Smooth muscle cell (in vitro differentiated cells): ENCODE measurements around the gene ITCH. TPM values are rescaled to one million over a fixed set of nuclear protein-coding genes. Genes with fewer than 3 reads are reported as not detected.
"Not testable (repeated sequence)": the region's sequence is repeated elsewhere in the genome, so short reads cannot be mapped to it uniquely, and the experiment has no call there.

Source experiments
- DNase-seq: peaks from one replicate; lab custom pipeline; 2025; ENCODE audit not compliant: unreplicated experiment; lab: John Stamatoyannopoulos, UW
- H2AFZ ChIP-seq: fragments of 200-600 bp; sonication (generic); 2 replicates; pipeline ENCODE4 v1.6.0; 2016; ENCODE audit warnings: antibody characterized with exemption, low read depth, mild to moderate bottlenecking
- H3F3A ChIP-seq: fragments of 200-600 bp; sonication (generic); 2 replicates; pipeline ENCODE4 v1.6.0; 2017; ENCODE audit warnings: antibody characterized with exemption, low read depth
- H3K27ac ChIP-seq: fragments of 200-600 bp; sonication (generic); 2 replicates; pipeline ENCODE4 v1.5.1; 2016; ENCODE audit warnings: low read depth, mild to moderate bottlenecking
- H3K27me3 ChIP-seq: fragments of 200-600 bp; sonication (generic); 2 replicates; pipeline ENCODE4 v1.6.1; 2016; ENCODE audit warnings: low read depth, mild to moderate bottlenecking
- H3K36me3 ChIP-seq: fragments of 200-600 bp; sonication (generic); 2 replicates; pipeline ENCODE4 v1.5.1; 2016; ENCODE audit warnings: low read depth
- H3K4me1 ChIP-seq: fragments of 200-600 bp; sonication (generic); 2 replicates; pipeline ENCODE4 v1.5.1; 2016; ENCODE audit warnings: low read depth
- H3K4me2 ChIP-seq: fragments of 200-600 bp; sonication (generic); 2 replicates; pipeline ENCODE4 v1.6.0; 2016; ENCODE audit warnings: mild to moderate bottlenecking
- H3K4me3 ChIP-seq: fragments of 200-600 bp; sonication (generic); 2 replicates; pipeline ENCODE4 v1.5.1; 2016; ENCODE audit warnings: mild to moderate bottlenecking
- H3K79me2 ChIP-seq: fragments of 200-600 bp; sonication (generic); 2 replicates; pipeline ENCODE4 v1.6.0; 2016; ENCODE audit warnings: low read depth, mild to moderate bottlenecking
- H3K9ac ChIP-seq: fragments of 200-600 bp; sonication (generic); 2 replicates; pipeline ENCODE4 v1.6.0; 2016; ENCODE audit warnings: low read depth
- H3K9me3 ChIP-seq: fragments of 200-600 bp; sonication (generic); replicated peaks from 2 replicates; pipeline ENCODE4 v1.5.1; 2016; ENCODE audit warnings: low read depth
- H4K20me1 ChIP-seq: fragments of 200-600 bp; sonication (generic); 2 replicates; pipeline ENCODE4 v1.6.0; 2016; ENCODE audit warnings: low read depth
- WGBS: methylation state at CpG from one replicate; pipeline ENCODE4 v1.1.7; 2016; ENCODE audit warnings: low lambda C conversion rate; 5-methylcytosine and 5-hydroxymethylcytosine counted together
- polyA plus RNA-seq: library from polyadenylated mRNA; unstranded; fragments of >200 nt; fragmentation: Nextera tagmentation; extraction: Ambion mirVana; gene quantifications from 2 replicates; pipeline ENCODE4 v1.2.1, GENCODE V29; 2016
- total RNA-seq: library from RNA; depleted of rRNA; stranded (reverse); fragments of >200 nt; gene quantifications from 2 replicates; pipeline ENCODE4 v1.2.3, GENCODE V29; 2014
- TF ChIP-seq, protein P1 (sequence below): fragments of 200-600 bp; sonication (generic); IDR thresholded peaks from 2 replicates; pipeline ENCODE4 v1.5.1; 2017; ENCODE audit warnings: borderline replicate concordance, mild to moderate bottlenecking, antibody characterized with exemption; ENCODE audit not compliant: insufficient read depth, poor library complexity, severe bottlenecking

ITCH gene
- total and polyA plus RNA-seq, 2 experiments from 2014 or later = 21.9 to 96.7 TPM

DNA sequence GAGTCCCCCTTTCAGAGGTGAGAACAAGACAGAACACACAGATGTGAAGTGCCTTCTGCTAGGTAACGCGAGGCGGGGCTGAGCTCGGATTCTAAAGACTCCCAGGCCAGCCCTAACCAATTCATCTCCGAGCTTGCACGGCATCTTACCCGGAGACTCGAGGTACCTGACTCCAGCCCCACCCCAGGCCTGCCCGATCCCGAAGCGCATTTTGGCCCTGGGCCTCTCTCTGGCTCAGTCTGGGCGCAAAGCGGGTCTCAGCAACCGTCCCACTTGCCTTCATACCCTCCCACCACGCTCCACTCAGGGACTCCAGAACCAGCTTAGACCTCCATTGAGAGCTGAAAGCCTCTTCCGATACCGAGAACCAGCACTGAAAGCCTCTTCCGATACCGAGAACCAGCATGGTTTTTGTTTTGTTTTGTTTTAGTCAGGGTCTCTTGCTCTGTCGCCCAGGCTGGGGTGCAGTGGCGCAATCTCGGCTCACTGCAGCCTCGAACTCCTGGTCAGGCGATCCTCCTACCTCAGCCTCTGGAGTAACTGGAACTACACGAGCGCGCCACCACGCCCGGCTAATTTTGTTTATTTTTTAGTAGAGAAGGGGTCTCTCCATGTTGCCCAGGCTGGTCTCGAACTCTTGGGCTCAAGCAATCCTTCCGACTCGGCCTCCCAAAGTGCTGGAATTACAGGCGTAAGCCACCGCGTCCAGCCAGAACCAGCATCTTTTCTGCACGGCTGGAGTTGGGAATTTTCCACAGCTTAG, 152.6 kb downstream of the ITCH start:
- H3K79me2 ChIP-seq = peaks cover 41% of the 10 kb centered on the region
- peaks cover 18% of the 10 kb centered on the region for H3F3A ChIP-seq
- H3K27me3 ChIP-seq = no peaks in the 10 kb centered on the region
- peak overlapping the region; percentile 85 for H3K27ac ChIP-seq
- TF ChIP-seq, protein P1, sequence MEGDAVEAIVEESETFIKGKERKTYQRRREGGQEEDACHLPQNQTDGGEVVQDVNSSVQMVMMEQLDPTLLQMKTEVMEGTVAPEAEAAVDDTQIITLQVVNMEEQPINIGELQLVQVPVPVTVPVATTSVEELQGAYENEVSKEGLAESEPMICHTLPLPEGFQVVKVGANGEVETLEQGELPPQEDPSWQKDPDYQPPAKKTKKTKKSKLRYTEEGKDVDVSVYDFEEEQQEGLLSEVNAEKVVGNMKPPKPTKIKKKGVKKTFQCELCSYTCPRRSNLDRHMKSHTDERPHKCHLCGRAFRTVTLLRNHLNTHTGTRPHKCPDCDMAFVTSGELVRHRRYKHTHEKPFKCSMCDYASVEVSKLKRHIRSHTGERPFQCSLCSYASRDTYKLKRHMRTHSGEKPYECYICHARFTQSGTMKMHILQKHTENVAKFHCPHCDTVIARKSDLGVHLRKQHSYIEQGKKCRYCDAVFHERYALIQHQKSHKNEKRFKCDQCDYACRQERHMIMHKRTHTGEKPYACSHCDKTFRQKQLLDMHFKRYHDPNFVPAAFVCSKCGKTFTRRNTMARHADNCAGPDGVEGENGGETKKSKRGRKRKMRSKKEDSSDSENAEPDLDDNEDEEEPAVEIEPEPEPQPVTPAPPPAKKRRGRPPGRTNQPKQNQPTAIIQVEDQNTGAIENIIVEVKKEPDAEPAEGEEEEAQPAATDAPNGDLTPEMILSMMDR = no peak
- no peaks in the 10 kb centered on the region for H3K36me3 ChIP-seq
- H3K4me2 ChIP-seq = peak overlapping the region; percentile 94
- peaks cover 31% of the 10 kb centered on the region for H4K20me1 ChIP-seq
- peak overlapping the region; percentile 85 for H3K9ac ChIP-seq
- no peaks in the 10 kb centered on the region for H3K9me3 ChIP-seq
- WGBS = 7% methylated on average over 35 of the region's 36 CpGs
- DNase-seq = no peak
- no peak overlapping the region for H2AFZ ChIP-seq
- peak overlapping the region; percentile 62 for H3K4me3 ChIP-seq
- H3K4me1 ChIP-seq = peaks cover 15% of the 10 kb centered on the region

DNA sequence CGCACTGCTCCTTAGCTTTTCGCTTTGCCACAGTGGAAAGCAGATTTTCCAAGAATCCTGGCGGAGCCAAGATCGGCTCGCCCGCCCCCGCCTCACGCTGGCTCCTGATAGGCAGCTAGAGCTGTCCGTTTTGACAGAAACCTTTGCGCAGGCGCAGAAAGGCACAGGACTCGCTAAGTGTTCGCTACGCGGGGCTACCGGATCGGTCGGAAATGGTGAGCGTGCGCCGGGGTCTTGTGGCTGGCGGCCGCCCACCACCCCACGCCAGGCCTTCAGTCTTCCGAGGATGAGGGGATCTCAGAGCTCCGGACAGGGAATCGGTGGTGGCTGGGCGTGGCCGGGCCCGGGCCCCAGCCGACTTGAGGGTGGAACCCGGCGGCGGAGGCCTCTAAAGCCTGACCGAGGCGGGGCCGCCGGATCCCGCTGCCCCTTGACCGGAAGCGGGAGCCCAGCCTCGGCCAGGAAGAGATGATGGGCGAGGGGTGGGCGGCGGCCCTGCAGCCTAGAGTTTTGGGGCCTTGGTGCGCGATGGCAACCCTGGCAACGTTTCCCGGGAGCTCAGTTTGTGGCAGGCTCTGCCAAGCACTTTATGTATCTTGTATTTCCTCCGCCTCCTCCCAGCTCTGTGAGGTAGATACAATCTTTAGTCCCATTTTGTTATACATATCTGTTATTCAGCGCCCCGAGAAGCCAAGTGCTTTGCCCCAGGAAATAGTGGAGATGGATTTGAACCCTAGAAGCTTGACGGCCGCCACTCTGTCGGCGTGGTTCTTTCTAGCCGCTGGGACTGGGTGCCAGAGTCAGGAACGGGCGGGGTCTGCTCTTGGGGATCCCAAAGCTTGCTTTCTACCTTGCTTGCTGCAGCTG, 153.4 kb downstream of the ITCH start, which contains the start of gene DYNLRB1:
DYNLRB1 (plus strand) TSS at position 176 of the 867 bp plus-strand sequence; CDS start at position 213, 37 bp downstream.
- peaks cover 15% of the 10 kb centered on the region for H3K4me1 ChIP-seq
- H3F3A ChIP-seq = peaks cover 15% of the 10 kb centered on the region
- WGBS = under 1% methylated on average over 59 of the region's 59 CpGs
- H2AFZ ChIP-seq = no peak within 1 kb of the TSS
- H3K27ac ChIP-seq = peak within 1 kb of the TSS; percentile 85
- TF ChIP-seq, protein P1 = no peak
- H4K20me1 ChIP-seq = peaks cover 39% of the 10 kb centered on the region
- peak within 1 kb of the TSS; percentile 94 for H3K4me2 ChIP-seq
- peak within 1 kb of the TSS; percentile 62 for H3K4me3 ChIP-seq
- no peaks in the 10 kb centered on the region for H3K36me3 ChIP-seq
- peak; percentile 95 for DNase-seq
- no peaks in the 10 kb centered on the region for H3K27me3 ChIP-seq
- H3K9ac ChIP-seq = peak within 1 kb of the TSS; percentile 85
- no peaks in the 10 kb centered on the region for H3K9me3 ChIP-seq
- H3K79me2 ChIP-seq = peaks cover 49% of the 10 kb centered on the region

DNA sequence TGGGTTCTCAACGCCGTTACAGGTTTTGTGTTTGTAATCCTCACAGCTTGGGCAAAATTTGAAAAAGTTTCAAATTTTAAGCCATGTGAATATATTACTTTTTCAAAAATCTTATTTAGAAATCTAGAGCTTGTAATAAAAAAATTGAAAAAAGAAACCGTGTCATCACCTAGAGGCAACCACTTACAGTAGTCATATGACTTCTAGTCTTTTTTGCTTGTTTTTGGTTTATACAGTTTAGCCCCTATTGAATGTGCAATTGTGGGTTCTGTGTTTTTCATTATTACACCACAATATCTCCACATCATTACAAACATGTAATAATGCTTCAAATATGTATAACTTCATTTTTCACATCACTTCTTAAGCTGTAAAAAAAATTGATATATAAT, 154.0 kb downstream of the ITCH start:
- Histone ChIP-seq H4K20me1 (peaks cover 45% of the 10 kb centered on the region), H2AFZ (no peak overlapping the region), H3K79me2 (peaks cover 55% of the 10 kb centered on the region), H3K27ac (peak overlapping the region; percentile 85), H3K4me1 (peaks cover 15% of the 10 kb centered on the region), H3K27me3 (no peaks in the 10 kb centered on the region), H3K36me3 (no peaks in the 10 kb centered on the region), H3K4me2 (peak overlapping the region; percentile 94), H3K4me3 (peak overlapping the region; percentile 62), H3K9ac (peak overlapping the region; percentile 85), H3K9me3 (no peaks in the 10 kb centered on the region), H3F3A (peaks cover 15% of the 10 kb centered on the region)
- 1% methylated on average over 3 of the region's 3 CpGs for WGBS
- TF ChIP-seq, protein P1 = no peak
- no peak for DNase-seq

DNA sequence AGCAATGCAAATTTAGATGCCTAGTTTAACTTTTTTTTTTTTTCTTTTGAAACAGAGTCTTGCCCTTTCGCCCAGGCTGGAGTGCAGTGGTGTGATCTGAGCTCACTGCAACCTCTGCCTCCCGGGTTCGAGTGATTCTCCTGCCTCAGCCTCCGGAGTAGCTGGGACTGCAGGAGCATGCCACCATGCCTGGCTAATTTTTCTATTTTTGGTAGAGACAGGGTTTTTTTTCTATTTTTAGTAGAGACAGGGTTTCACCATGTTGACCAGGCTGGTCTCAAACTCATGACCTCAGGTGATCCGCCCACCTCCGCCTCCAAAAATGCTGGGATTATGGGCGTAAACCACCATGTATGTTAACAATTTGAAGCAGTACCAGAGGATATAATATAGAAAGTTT, 155.8 kb downstream of the ITCH start:
- not testable (repeated sequence) for H2AFZ ChIP-seq, H3K27ac ChIP-seq, H3K9me3 ChIP-seq, H3K27me3 ChIP-seq, H3K9ac ChIP-seq, DNase-seq, H3K36me3 ChIP-seq, H3K4me2 ChIP-seq, H3K4me3 ChIP-seq
- 94% methylated on average over 7 of the region's 7 CpGs for WGBS
- Histone ChIP-seq H3K79me2 (peaks cover 73% of the 10 kb centered on the region), H3K4me1 (peaks cover 15% of the 10 kb centered on the region), H4K20me1 (peaks cover 63% of the 10 kb centered on the region), H3F3A (peaks cover 15% of the 10 kb centered on the region)

DNA sequence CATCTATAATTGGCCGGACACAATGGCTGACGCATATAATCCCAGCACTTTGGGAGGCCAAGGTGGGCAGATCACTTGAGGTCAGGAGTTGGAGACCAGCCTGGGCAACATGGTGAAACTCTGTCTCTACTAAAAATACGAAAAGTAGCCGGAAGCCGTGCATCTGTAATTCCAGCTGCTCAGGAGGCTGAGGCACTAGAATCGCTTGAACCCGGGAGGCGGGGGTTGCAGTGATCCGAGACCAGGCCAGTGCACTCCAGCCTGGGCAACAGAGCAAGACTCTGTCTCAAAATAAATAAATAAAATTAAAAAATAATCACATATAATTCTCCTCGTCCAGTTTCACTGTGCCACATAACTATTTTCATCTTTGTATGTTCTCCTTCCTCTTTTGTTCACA, 156.8 kb downstream of the ITCH start:
- Histone ChIP-seq H3F3A (peaks cover 16% of the 10 kb centered on the region), H4K20me1 (peaks cover 72% of the 10 kb centered on the region), H3K79me2 (peaks cover 82% of the 10 kb centered on the region)
- not testable (repeated sequence) for H3K4me3 ChIP-seq, H3K9me3 ChIP-seq, H3K27me3 ChIP-seq, H3K36me3 ChIP-seq, H3K4me1 ChIP-seq, DNase-seq, H3K9ac ChIP-seq, H3K4me2 ChIP-seq, H3K27ac ChIP-seq, H2AFZ ChIP-seq
- 95% methylated on average over 10 of the region's 10 CpGs for WGBS
